Suppressor macrophage treated with lipopolysaccharide for 4 hours (primary cell): ENCODE data around the gene LOXHD1.

Source experiments
- DNase-seq: peaks from one replicate; pipeline ENCODE4 v3.0.0-alpha.2; 2020

The LOXHD1 gene

GRCh38 chr18:46574000-46574742 lies 82.8 kb downstream of the LOXHD1 start:
- no peak for DNase-seq

- no peak for DNase-seq
Measured at GRCh38 chr18:46573156-46573555, 83.9 kb downstream of the LOXHD1 start.

GRCh38 chr18:46571756-46572155 lies 85.3 kb downstream of the LOXHD1 start:
- DNase-seq, result no peak

- DNase-seq, result no peak
Measured at GRCh38 chr18:46570666-46571065, 86.4 kb downstream of the LOXHD1 start.

- DNase-seq, result no peak
Measured at GRCh38 chr18:46570134-46570533, 86.9 kb downstream of the LOXHD1 start.

- no peak for DNase-seq
Measured at GRCh38 chr18:46569211-46569610, 87.8 kb downstream of the LOXHD1 start.

GRCh38 chr18:46567196-46567595 lies 89.8 kb downstream of the LOXHD1 start:
- no peak for DNase-seq

- no peak for DNase-seq
Measured at GRCh38 chr18:46566111-46566510, 90.9 kb downstream of the LOXHD1 start.

- DNase-seq, result no peak
Measured at GRCh38 chr18:46565256-46565655, 91.8 kb downstream of the LOXHD1 start.

- DNase-seq, result no peak
Measured at GRCh38 chr18:46563317-46563716, 93.7 kb downstream of the LOXHD1 start.

- no peak for DNase-seq
Measured at GRCh38 chr18:46562674-46563192, 94.3 kb downstream of the LOXHD1 start.

GRCh38 chr18:46560671-46561045 lies 96.4 kb downstream of the LOXHD1 start:
- DNase-seq, result no peak

GRCh38 chr18:46559946-46560670 lies 96.9 kb downstream of the LOXHD1 start:
- no peak for DNase-seq

- DNase-seq, result no peak
Measured at GRCh38 chr18:46559296-46559695, 97.7 kb downstream of the LOXHD1 start.

GRCh38 chr18:46556590-46557206 lies 100.3 kb downstream of the LOXHD1 start:
- DNase-seq, result no peak

GRCh38 chr18:46555724-46556123 lies 101.3 kb downstream of the LOXHD1 start:
- peak; percentile 44 for DNase-seq

GRCh38 chr18:46555213-46555612 lies 101.8 kb downstream of the LOXHD1 start:
- no peak for DNase-seq

- no peak for DNase-seq
Measured at GRCh38 chr18:46554406-46555080, 102.5 kb downstream of the LOXHD1 start.

GRCh38 chr18:46550609-46551008 lies 106.4 kb downstream of the LOXHD1 start:
- no peak for DNase-seq

- DNase-seq, result no peak
Measured at GRCh38 chr18:46547520-46547919, 109.5 kb downstream of the LOXHD1 start.

GRCh38 chr18:46546111-46546640 lies 110.8 kb downstream of the LOXHD1 start:
- no peak for DNase-seq

GRCh38 chr18:46542545-46542944 lies 114.5 kb downstream of the LOXHD1 start:
- no peak for DNase-seq

- no peak for DNase-seq
Measured at GRCh38 chr18:46541626-46542189, 115.3 kb downstream of the LOXHD1 start.
